Stimulated activated CD4-positive, alpha-beta T cell treated with anti-CD3 and anti-CD28 coated beads, Interleukin-1b, Interleukin-23, amount 100 ng/mL, for 1 hour (primary cell): ENCODE measurements around the gene ABHD8.

Experiments
- DNase-seq, 2 donors: peaks; one replicate each; pipeline ENCODE4 v3.0.0-alpha.2; 2020; ENCODE audit warnings: low read depth in 2 of 2

The ABHD8 gene

GRCh38 chr19:17266026-17266425 is 37.2 kb downstream of the ABHD8 start:
- DNase-seq, result no peak

- no peak for DNase-seq
These were observed 38.6 kb downstream of the ABHD8 start, which contains the start of gene USHBP1 for GRCh38 chr19:17264641-17264979. USHBP1 (minus strand) TSS chr19:17264745; CDS start chr19:17264299, 446 bp downstream.

- no peak for DNase-seq
These were observed 39.2 kb downstream of the ABHD8 start for GRCh38 chr19:17263712-17264640.

- no peak for DNase-seq
These were observed 40.7 kb downstream of the ABHD8 start for GRCh38 chr19:17262557-17262956.

- DNase-seq, result peak; percentile 83 to 87
These were observed 42.3 kb downstream of the ABHD8 start for GRCh38 chr19:17260842-17261325.

GRCh38 chr19:17259934-17260333 is 43.3 kb downstream of the ABHD8 start:
- DNase-seq, result no peak

GRCh38 chr19:17259118-17259780 is 44.0 kb downstream of the ABHD8 start:
- no peak for DNase-seq

GRCh38 chr19:17256130-17256529 is 47.1 kb downstream of the ABHD8 start:
- no peak for DNase-seq

- no peak for DNase-seq
These were observed 48.0 kb downstream of the ABHD8 start for GRCh38 chr19:17255150-17255621.

- DNase-seq, result no peak
These were observed 48.6 kb downstream of the ABHD8 start for GRCh38 chr19:17254636-17255035.

- DNase-seq, result no peak
These were observed 53.2 kb downstream of the ABHD8 start for GRCh38 chr19:17249887-17250548.

- DNase-seq, result no peak
These were observed 55.0 kb downstream of the ABHD8 start for GRCh38 chr19:17248011-17248776.

- no peak for DNase-seq
These were observed 56.4 kb downstream of the ABHD8 start for GRCh38 chr19:17246681-17247425.

GRCh38 chr19:17245535-17245984 is 57.7 kb downstream of the ABHD8 start, which contains the start of gene NR2F6:
NR2F6 (minus strand) TSS chr19:17245919; CDS start chr19:17245220, 699 bp downstream.
- peak in 1 of 2 donors; percentile 23 for DNase-seq

GRCh38 chr19:17244618-17245534 is 58.3 kb downstream of the ABHD8 start:
- DNase-seq, result no peak

- DNase-seq, result no peak
These were observed 59.2 kb downstream of the ABHD8 start for GRCh38 chr19:17243830-17244617.

- DNase-seq, result no peak
These were observed 59.9 kb downstream of the ABHD8 start for GRCh38 chr19:17243211-17243829.
